OCI-LY7 (cell line): Measurements from ENCODE around the gene MPDZ.

Source experiments
- EZH2phosphoT487 ChIP-seq: fragments of 200-600 bp; sonication (generic); IDR thresholded peaks from 2 replicates; pipeline ENCODE4 v1.6.1; 2018; ENCODE audit warnings: low read depth, borderline replicate concordance, mild to moderate bottlenecking, mixed run types, antibody characterized with exemption, low read length, moderate library complexity, mixed read lengths
- TF ChIP-seq, protein P1 (sequence below): fragments of 200-600 bp; sonication (generic); conservative IDR thresholded peaks from 2 replicates; pipeline ENCODE4 v1.5.1; 2014; ENCODE audit warnings: mild to moderate bottlenecking, antibody characterized with exemption, low read length, moderate library complexity, mixed read lengths

DNA sequence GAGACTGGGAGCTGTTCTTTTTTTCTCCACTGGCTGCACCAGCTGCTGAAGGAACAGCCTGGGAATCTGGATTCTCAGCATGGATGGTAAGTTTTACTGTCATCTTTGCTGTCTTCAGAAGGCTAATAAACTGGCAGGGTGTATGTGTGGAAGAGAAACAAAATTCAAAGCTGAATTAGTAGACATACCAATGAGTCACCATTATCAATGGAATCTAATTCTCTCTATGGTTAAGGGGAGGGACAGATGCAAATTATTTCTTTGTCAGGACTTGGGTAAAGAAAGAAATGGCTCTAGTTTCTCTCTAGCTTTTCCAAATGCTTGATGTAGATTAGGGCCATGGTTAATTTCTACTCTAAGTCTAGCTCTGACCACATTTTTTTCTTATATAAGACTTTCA, 154.2 kb downstream of the MPDZ start:
- TF ChIP-seq, protein P1, sequence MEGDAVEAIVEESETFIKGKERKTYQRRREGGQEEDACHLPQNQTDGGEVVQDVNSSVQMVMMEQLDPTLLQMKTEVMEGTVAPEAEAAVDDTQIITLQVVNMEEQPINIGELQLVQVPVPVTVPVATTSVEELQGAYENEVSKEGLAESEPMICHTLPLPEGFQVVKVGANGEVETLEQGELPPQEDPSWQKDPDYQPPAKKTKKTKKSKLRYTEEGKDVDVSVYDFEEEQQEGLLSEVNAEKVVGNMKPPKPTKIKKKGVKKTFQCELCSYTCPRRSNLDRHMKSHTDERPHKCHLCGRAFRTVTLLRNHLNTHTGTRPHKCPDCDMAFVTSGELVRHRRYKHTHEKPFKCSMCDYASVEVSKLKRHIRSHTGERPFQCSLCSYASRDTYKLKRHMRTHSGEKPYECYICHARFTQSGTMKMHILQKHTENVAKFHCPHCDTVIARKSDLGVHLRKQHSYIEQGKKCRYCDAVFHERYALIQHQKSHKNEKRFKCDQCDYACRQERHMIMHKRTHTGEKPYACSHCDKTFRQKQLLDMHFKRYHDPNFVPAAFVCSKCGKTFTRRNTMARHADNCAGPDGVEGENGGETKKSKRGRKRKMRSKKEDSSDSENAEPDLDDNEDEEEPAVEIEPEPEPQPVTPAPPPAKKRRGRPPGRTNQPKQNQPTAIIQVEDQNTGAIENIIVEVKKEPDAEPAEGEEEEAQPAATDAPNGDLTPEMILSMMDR = no peak
- TF ChIP-seq EZH2phosphoT487 = no peak
